Epithelial cell of esophagus (primary cell): ENCODE data around the gene ANKRD55.
"Not testable (repeated sequence)": the region's sequence is repeated elsewhere in the genome, so short reads cannot be mapped to it uniquely, and the experiment has no call there.

Experiments
- DNase-seq: peaks from one replicate; pipeline ENCODE4 v3.0.0; 2010; ENCODE audit warnings: low read depth
- H3K4me3 ChIP-seq: 2 replicates; pipeline ENCODE4 v1.5.1; 2011; ENCODE audit warnings: mild to moderate bottlenecking, low read length, control low read depth
- CTCF ChIP-seq: IDR thresholded peaks from 2 replicates; pipeline ENCODE4 v1.5.1; 2011; ENCODE audit warnings: low read depth, mild to moderate bottlenecking, low read length, control low read depth, inconsistent platforms; ENCODE audit not compliant: insufficient read depth; ENCODE audit errors: missing control alignments

ANKRD55 gene

GRCh38 chr5:56207537-56207936 is 25.6 kb downstream of the ANKRD55 start:
- no peak for TF ChIP-seq CTCF
- peak; percentile 23 for DNase-seq
- no peak overlapping the region for H3K4me3 ChIP-seq

- no peak overlapping the region for H3K4me3 ChIP-seq
- DNase-seq: no peak
- TF ChIP-seq CTCF: no peak
Observed at GRCh38 chr5:56206126-56206910, 26.8 kb downstream of the ANKRD55 start.

- DNase-seq: not testable (repeated sequence)
Observed at GRCh38 chr5:56203936-56204335, 29.2 kb downstream of the ANKRD55 start.

GRCh38 chr5:56202483-56202882 is 30.6 kb downstream of the ANKRD55 start:
- no peak for DNase-seq
- no peak overlapping the region for H3K4me3 ChIP-seq
- no peak for TF ChIP-seq CTCF

More at GRCh38 chr5:56203936-56204335, 29.2 kb downstream of the ANKRD55 start:
- H3K4me3 ChIP-seq: not testable (repeated sequence)

GRCh38 chr5:56201762-56202261 is 31.3 kb downstream of the ANKRD55 start:
- not testable (repeated sequence) for H3K4me3 ChIP-seq, DNase-seq

- TF ChIP-seq CTCF: peak; percentile 85
- H3K4me3 ChIP-seq: no peak overlapping the region
- peak; percentile 84 for DNase-seq
Observed at GRCh38 chr5:56200971-56201666, 32.0 kb downstream of the ANKRD55 start.

- DNase-seq: no peak
- TF ChIP-seq CTCF: no peak
- no peak overlapping the region for H3K4me3 ChIP-seq
Observed at GRCh38 chr5:56195016-56195415, 38.1 kb downstream of the ANKRD55 start.

GRCh38 chr5:56192246-56192645 is 40.9 kb downstream of the ANKRD55 start:
- no peak for DNase-seq
- no peak overlapping the region for H3K4me3 ChIP-seq
- TF ChIP-seq CTCF: no peak
